Caki2 (cell line): ENCODE measurements around the gene MBTPS2. TPM values are rescaled to one million over a fixed set of nuclear protein-coding genes. Genes with fewer than 3 reads are reported as not detected.

Experiments
- DNase-seq: peaks from one replicate; pipeline ENCODE4 v3.0.0-alpha.2; 2015; ENCODE audit warnings: low read depth
- in situ Hi-C: cut with HindIII; loops from 2 replicates; pipeline ENCODE4 v1.10.0; 2016; ENCODE audit warnings: low sequenced_read_pairs, low pct_unique_long_range_greater_than_20kb, mixed read lengths
- total RNA-seq: library from RNA; depleted of rRNA; stranded (reverse); fragments of >200 nt; shearing (Covaris generic); gene quantifications from 2 replicates; pipeline ENCODE4 v1.2.3, GENCODE V29; 2014; ENCODE audit warnings: low replicate concordance; rRNA removed

The MBTPS2 gene
- total RNA-seq, 1 experiment from 2014 or later, result 6.7 TPM

DNA sequence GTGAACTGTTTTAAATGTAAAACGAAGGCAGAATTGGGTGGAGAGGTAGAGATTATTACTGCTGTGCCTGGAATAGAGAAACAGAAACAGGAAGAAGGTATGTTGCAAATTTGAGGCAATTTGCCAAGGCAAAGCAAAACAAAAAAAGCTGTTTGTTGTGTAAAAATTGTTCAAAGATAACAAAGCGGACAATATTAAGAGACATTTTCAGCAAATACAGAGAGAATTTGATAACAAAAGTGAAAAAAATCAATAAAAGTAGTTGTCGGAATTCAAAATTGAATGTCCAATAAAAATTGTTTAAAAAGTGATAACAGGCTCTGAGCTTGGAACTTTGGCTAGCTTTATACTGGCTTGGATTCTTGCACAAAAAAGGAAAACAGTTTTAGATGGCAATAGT lies 86.7 kb downstream of the MBTPS2 start:
- no peak for DNase-seq
- in situ Hi-C loops, result no loop called here

DNA sequence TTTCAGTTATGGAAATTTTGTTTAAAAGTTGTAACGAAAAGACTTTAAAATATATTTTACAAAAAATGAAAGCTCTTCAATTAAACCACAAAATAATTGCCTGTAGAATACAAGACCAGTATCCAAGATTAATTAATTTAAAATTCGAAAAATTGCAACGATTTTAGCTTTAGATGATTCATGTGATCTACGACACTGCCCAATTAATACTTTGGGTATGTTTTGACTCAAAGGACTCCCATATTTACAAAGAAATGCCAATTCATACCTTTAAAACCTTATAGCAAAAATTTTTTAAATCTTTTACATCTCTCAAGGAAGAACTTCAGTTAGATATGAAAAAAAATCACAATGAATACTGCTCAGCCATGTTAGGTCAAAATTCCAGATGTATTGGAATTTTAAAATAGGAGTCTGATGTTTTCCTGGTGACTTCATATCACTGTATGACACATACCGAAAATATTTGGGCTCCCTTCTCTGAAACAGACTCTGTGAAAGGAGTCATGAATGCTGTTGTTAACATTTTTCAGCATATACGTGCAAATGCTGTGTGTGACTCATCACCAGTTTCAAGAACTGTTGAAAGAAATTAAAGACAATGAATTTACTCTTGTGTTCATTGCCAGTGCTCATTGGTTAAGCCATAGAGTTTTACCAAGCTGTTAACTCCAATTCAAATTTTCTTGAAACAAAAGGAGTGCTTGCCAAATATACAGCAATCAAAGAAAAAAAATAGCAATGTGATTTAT lies 87.3 kb downstream of the MBTPS2 start:
- in situ Hi-C loops, result no loop called here
- peak; percentile 83 for DNase-seq

- in situ Hi-C loops, result no loop called here
Measured at GRCh38 chrX:21929209-21929608, 89.8 kb downstream of the MBTPS2 start.

GRCh38 chrX:21930986-21931385 lies 91.6 kb downstream of the MBTPS2 start:
- no peak for DNase-seq
- in situ Hi-C loops, result no loop called here

More at GRCh38 chrX:21929209-21929608, 89.8 kb downstream of the MBTPS2 start:
- no peak for DNase-seq

DNA sequence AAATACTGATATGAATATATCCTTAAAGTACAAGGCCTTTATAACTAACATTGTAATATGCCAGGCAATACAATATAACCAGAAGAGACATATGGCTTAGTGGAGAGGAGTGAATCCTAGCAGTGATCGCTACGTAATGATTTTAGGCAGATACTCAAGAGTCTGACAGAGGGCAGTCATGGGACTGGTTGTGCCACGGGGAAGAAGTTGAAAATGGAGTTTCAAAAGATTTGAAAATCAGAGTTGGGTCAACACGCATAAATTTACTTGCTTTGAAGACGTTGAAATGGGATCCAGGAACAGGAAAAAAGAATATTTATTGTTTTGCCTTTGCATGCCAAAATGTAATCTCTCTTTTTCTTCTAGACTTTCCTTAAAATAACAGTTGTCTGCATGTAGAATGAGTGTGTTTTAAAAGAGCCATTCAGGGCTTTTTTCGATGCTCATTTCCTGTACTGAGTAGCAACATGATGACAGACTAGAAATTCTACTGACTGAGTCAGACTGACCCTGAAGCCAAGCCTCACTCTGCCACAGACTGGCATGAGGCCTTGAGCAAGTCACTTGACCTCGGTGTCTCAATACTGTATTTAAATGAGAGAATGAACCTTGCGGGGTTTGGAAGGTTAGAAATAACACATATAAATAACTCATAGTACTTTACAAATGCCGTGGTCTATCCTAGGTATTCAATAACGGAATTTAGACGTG lies 93.0 kb downstream of the MBTPS2 start:
- DNase-seq, result peak; percentile 66
- in situ Hi-C loops, result no loop called here

GRCh38 chrX:21933077-21933476 lies 93.7 kb downstream of the MBTPS2 start:
- in situ Hi-C loops, result no loop called here
- DNase-seq, result no peak

DNA sequence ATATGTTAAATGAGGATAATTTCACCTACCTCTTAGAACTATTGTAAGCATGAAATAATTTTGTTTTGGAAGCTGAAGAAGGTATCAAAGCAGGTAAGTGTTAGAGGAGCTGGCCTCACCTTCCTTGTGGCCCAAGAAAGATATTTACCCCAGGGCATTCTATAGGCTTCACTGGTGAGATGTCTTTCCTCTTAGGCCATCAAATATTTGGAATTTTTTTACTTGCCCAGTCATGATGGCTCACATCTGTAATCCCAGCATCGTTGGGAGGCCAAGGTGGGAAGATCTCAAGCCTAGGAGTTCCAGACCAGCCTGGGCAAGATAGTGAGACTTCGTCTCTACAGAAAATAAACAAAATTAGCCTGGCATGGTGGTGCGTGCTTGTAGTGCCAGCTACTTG lies 95.0 kb downstream of the MBTPS2 start:
- in situ Hi-C loops, result no loop called here
- no peak for DNase-seq

Other genes with a start within 250 kb of the MBTPS2 start
- not detected in 2 replicates for gene KLHL34, start 181.3 kb upstream of the MBTPS2 start, total RNA-seq
- 1.4 and 3.9 TPM in 2 replicates for gene SMPX, start 81.5 kb upstream of the MBTPS2 start, total RNA-seq
- gene YY2, start 16.4 kb downstream of the MBTPS2 start, total RNA-seq, result 0.20 TPM in 1 of 2 replicates, not detected in the other
- 486 and 552 TPM in 2 replicates for gene SMS, start 101.1 kb downstream of the MBTPS2 start, total RNA-seq
- gene PHEX, start 192.7 kb downstream of the MBTPS2 start, total RNA-seq, result 0.30 and 0.41 TPM in 2 replicates